Measurements from ENCODE around the gene PPP1R7.

The PPP1R7 gene

GRCh38 chr2:241217320-241218031 lies 67.2 kb downstream of the PPP1R7 start:
- DNase-seq: peak; percentile 68

GRCh38 chr2:241218131-241219029 lies 68.1 kb downstream of the PPP1R7 start:
- DNase-seq: peak; percentile 60

GRCh38 chr2:241219030-241219382 lies 68.7 kb downstream of the PPP1R7 start:
- no peak for DNase-seq

GRCh38 chr2:241219856-241220356 lies 69.6 kb downstream of the PPP1R7 start:
- no peak for DNase-seq

- DNase-seq: peak; percentile 2
Measured at GRCh38 chr2:241223211-241224017, 73.1 kb downstream of the PPP1R7 start.

GRCh38 chr2:241224018-241224850 lies 74.0 kb downstream of the PPP1R7 start:
- DNase-seq: no peak

- no peak for DNase-seq
Measured at GRCh38 chr2:241224851-241225438, 74.7 kb downstream of the PPP1R7 start.

- no peak for DNase-seq
Measured at GRCh38 chr2:241225545-241225944, 75.3 kb downstream of the PPP1R7 start.

GRCh38 chr2:241225983-241226382 lies 75.7 kb downstream of the PPP1R7 start:
- no peak for DNase-seq

- no peak for DNase-seq
Measured at GRCh38 chr2:241226723-241227572, 76.7 kb downstream of the PPP1R7 start.

GRCh38 chr2:241227594-241227993 lies 77.3 kb downstream of the PPP1R7 start:
- DNase-seq: no peak

GRCh38 chr2:241228081-241228859 lies 78.0 kb downstream of the PPP1R7 start:
- no peak for DNase-seq

- DNase-seq: no peak
Measured at GRCh38 chr2:241228860-241229516, 78.7 kb downstream of the PPP1R7 start.

- DNase-seq: no peak
Measured at GRCh38 chr2:241229563-241230401, 79.5 kb downstream of the PPP1R7 start.

GRCh38 chr2:241230435-241230834 lies 80.2 kb downstream of the PPP1R7 start:
- DNase-seq: no peak

GRCh38 chr2:241232736-241233575 lies 82.7 kb downstream of the PPP1R7 start:
- no peak for DNase-seq

Measured in NCI-H69 (cell line).